Iris pigment epithelial cell (primary cell): ENCODE results near the gene ANTXR2.

Source experiments
- DNase-seq: peaks from one replicate; pipeline ENCODE4 v3.0.0-alpha.2; 2011; ENCODE audit warnings: low read depth

ANTXR2 gene

DNA sequence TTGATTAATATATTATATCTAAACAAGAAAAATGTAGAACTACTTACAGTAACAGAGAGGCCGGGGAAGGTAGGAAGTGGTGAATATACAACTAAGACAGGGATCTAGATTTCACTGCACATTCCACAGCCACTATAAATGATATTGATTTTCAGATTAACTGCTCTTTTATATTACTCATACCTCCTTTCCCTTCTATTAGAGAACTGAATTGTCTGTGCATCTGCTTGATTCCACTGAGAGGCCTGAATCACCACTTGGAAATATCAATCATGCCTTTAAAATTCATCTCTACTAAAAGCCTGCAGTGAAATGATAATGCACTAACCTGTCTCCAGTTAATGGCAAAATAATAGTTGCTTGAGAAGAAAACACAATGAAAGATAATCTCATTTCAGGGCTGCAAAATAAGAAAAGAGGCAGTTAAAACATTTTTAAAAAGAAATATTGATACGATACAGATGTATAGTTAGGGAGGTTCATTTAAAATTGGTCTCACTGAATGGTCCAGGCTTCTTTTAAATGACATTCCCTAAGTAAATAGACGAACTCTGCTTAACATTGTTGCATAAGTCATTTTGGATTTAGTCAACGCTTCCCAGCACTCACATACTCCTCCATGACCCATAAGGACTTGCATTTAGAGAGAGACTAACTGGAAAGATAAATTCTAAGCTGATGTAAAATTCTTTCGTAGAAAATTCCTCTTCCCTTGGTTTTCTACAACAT is 3.8 kb downstream of the ANTXR2 start:
- no peak for DNase-seq

DNA sequence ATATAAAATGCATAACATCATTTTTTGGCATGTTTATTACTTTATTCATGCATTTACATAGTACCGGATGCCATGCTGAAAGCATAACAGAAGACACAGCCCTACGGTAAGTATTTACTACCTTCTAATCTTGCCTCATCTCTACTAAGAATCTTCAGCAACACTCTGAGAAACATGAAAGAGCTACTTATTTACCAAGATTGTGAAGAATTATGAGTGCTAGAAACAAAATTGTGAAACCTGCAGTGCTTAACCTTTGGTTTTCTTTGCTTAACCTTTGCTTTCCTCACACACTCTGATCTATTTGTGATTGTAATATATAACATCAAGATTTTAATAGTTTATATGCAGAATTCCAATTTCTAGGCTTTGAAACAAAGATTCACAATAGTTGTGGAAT is 7.4 kb downstream of the ANTXR2 start:
- no peak for DNase-seq

GRCh38 chr4:80062527-80062926 is 10.5 kb downstream of the ANTXR2 start:
- no peak for DNase-seq

DNA sequence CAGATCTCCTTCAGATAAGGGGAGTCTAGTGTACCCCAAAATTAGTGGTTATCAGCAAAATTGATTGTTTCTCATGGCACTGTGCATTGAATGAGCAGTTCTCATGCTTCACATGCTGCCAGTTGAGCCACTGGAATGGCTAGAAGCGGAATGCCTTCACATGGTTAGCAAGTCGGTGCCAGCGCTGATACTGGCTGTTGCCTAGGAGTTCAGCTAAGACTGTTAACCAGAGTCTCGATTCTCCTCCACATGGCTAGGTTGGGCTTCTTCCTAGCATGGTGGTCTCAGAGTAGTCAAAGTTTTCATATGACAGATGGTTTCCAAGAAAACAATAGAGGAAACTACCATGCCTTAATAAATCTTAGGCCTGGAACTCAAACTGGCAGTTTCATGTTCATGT is 12.2 kb downstream of the ANTXR2 start:
- DNase-seq: no peak

DNA sequence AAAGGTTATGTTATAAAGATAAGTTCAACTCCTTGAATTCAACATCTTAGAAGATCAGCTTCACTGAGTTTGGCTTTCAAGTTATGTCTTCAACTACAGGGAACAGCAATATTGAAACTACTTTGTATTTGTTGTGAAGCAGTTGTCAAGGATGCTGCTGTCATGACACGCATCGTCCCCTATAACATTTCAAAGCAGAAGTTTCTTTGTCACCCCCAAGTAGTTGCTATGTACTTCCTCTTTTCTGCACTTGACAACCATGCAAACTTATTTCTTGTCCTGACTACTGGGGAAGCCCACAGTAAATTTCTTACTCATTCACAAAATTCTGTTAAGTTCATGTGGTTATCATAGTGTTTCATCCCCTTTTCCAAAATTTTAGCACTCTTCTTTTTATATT is 14.3 kb downstream of the ANTXR2 start:
- DNase-seq: no peak

DNA sequence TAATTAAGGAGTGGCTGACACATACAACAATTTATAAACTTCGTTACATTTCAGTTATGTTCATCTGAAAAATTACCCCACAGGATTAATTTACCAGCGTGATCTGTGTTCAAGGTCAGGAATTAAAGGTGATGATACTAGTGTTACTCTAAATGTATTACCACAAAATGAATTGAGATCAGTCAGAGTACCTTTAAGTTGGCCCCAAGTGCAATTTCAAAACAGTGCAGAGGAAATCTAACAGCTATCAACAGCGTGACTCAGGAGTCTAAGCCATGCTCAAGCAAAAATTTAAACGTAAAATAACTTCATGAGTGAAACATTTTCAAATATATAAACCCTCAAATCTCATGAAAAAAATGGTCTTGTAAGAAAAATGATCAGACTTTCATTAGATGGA is 18.7 kb downstream of the ANTXR2 start:
- DNase-seq: peak; percentile 43

- no peak for DNase-seq
Measured at GRCh38 chr4:80053140-80053910, 19.7 kb downstream of the ANTXR2 start.

GRCh38 chr4:80049813-80050534 is 23.1 kb downstream of the ANTXR2 start:
- DNase-seq: no peak

DNA sequence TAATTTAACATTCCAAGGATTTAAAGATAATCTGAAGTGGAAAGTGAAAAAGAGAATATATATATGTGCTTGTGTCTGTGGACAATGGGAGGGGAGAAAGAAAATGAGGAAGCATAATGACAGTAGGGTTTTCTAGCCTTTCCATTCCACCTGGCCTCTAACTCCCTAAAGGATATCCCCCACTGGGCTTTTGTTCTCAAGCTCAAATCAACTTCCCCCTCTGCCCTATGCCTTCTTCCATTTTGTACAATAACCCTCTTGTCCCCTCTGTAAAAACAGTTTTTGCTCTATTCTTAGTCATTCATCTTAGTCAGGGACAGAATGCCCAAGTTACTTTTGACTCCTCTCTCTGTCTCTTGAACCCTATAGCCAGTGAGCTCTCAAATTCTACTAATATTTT is 23.6 kb downstream of the ANTXR2 start:
- DNase-seq: no peak

- peak; percentile 88 for DNase-seq
Measured at GRCh38 chr4:80045786-80046185, 27.2 kb downstream of the ANTXR2 start.

DNA sequence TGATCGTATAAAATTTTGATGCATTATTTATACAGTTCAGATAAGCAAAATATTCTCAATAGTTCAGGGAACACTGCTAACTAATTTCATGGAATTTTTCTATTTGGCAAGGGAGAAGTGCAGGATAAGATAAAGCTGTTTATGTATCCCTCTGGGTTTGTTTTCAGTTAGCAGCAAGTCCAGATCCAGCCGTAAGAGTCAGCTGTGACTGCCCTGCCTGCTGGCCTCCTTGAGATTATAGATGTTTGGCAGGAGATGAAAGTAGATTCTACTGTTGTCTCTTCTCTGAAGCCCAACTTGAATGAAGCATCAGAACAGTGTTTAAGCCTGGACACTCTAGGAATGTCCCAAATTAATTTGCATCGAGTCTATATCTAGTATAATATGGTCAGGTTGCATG is 29.5 kb downstream of the ANTXR2 start:
- no peak for DNase-seq

DNA sequence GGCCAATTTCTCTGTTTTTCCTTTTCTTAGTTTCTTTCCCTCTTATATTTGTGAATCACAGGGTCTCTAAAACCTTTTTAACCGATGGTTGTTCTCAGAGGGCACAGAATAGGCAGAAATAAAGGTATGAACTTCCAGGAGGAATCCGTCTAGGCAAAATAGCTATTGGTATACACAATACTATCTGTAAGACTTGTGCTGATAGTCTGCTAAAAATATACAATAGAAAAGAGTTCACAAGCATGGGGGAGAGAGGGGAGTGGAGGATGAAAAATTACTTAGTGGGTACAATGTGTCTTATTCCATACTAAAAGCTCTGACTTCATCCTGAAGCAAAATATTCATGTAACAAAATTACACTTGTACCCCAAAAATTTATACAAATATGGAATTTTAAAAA is 30.2 kb downstream of the ANTXR2 start:
- no peak for DNase-seq

DNA sequence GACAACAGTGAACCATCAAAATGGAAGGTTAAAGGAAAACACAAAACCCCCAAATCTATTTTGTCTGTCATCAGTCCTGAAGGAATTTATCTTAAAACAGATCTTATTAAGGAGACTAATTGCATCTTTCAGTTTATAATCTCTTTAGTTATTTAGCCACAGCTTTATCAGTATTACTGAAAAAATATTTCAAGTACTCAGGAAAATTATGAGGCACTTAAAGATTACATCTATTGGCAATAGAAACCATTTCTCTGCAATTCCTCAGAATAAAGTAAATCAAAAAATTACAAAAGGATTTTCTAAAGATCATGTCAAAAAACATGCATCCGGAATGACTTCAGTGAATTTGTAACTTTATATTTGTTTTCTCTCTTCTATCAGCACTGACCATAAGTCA is 35.2 kb downstream of the ANTXR2 start:
- no peak for DNase-seq

- DNase-seq: peak; percentile 84
Measured at GRCh38 chr4:80036949-80037685, 35.9 kb downstream of the ANTXR2 start.

DNA sequence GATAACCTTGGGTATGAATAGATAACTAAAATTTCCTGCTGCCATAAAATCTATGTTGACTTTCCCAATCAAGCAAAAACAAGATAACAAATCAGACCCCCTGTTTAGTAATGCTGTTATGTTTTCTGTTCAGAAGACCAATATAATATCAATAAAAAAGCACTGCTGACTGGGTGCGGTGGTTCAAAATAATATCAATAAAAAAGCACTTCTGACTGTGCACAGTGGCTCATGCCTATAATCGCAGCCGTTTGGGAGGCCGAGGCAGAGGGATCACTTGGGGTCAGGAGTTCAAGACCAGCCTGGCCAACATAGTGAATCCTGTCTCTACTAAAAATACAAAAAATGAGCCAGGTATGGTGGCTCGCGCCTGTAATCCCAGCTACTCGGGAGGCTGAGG is 36.7 kb downstream of the ANTXR2 start:
- no peak for DNase-seq

DNA sequence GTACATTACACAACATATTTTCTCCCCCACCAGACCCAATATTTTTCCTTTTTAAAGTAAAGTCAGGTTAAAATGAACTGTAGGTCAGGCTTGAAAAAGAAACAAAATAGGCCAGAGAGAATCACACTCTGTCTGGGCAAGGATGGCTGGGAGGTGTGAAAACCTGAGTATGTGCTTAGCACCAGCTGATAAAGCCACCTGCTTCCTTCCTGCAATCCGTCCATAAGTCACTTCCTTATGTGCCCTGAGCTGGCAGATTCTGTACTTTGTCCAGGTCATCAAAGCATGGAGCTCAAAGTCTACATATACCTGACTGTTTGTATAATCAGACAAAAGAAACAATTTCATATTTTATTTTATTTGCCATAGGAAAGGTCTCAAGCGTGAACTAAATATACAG is 37.7 kb downstream of the ANTXR2 start:
- DNase-seq: no peak

GRCh38 chr4:80033581-80033980 is 39.4 kb downstream of the ANTXR2 start:
- no peak for DNase-seq

DNA sequence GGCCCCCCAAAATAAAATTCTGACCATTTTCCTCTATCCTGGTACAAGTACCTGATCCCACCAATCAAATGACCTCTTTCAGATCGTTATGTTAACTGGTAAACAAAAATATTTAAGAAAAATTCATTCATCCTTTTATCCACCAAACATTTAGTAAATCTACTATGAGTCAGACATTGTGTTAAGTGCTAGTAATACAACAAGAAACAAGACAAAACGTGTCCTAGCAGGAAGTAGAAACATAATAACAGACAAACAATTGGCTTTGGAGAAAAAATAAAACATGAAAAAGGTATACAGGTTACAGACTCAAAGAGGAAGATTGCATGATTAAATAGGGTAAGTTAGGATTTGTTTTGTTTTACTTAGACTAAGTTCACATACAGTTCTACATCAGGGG is 43.7 kb downstream of the ANTXR2 start:
- DNase-seq: no peak

DNA sequence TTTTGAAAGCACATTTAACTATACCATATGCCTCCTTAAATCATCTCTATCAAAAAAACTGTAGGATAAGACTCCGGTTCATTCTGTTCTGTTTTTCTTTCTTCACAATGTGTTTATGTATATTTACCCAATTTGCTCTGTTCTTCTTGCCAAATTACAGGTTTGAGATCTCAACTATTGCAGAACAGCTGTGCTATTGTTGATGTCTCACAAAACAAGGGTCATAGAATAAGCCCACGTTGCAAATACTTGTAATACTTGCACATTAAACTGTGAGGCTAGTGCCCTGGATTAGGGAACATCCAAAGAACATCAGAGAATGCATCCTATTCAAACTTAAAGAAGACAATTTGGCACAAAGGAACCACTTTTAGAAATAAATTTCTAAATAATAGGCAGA is 45.4 kb downstream of the ANTXR2 start:
- peak; percentile 58 for DNase-seq

- no peak for DNase-seq
Measured at GRCh38 chr4:80026100-80026499, 46.9 kb downstream of the ANTXR2 start.

DNA sequence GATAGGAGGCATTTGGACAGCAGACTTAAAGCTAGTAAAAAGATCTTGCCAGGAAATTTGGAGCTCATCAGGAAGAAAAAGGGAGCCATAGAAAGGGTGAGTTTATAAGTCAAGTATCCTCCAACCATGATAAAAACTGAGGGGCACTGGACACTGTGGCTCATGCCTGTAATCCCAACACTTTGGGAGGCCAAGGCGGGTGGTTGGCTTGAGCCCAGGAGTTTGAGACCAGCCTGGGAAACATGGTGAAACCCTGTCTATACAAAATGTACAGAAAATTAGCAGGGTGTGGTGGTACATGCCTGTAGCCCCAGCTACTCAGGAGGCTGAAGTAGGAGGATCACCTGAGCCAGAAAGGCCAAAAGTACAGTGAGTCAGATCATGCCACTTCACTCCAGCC is 48.7 kb downstream of the ANTXR2 start:
- DNase-seq: no peak

- DNase-seq: no peak
Measured at GRCh38 chr4:80022282-80022681, 50.7 kb downstream of the ANTXR2 start.
